CD4-positive, alpha-beta T cell treated with Interleukin-6 at 100 ng/mL for 8 hours (primary cell): ENCODE measurements around the gene ALG2.

ENCODE experiments used
- DNase-seq: peaks from one replicate; pipeline ENCODE4 v3.0.0-alpha.2; 2020; ENCODE audit warnings: mixed read lengths, low spot score

Gene ALG2

GRCh38 chr9:99192786-99193465 is 28.8 kb downstream of the ALG2 start:
- no peak for DNase-seq

- DNase-seq = no peak
Observed at GRCh38 chr9:99190597-99191283, 31.0 kb downstream of the ALG2 start.

- DNase-seq = no peak
Observed at GRCh38 chr9:99189887-99190596, 31.7 kb downstream of the ALG2 start.

GRCh38 chr9:99189186-99189585 is 32.6 kb downstream of the ALG2 start:
- no peak for DNase-seq

GRCh38 chr9:99187311-99187710 is 34.4 kb downstream of the ALG2 start:
- no peak for DNase-seq

GRCh38 chr9:99185934-99186333 is 35.8 kb downstream of the ALG2 start:
- no peak for DNase-seq

- no peak for DNase-seq
Observed at GRCh38 chr9:99185348-99185632, 36.5 kb downstream of the ALG2 start.

GRCh38 chr9:99184475-99185347 is 37.0 kb downstream of the ALG2 start:
- DNase-seq = peak; percentile 63

GRCh38 chr9:99184110-99184474 is 37.6 kb downstream of the ALG2 start:
- no peak for DNase-seq

GRCh38 chr9:99183616-99184015 is 38.1 kb downstream of the ALG2 start:
- DNase-seq = no peak

- DNase-seq = no peak
Observed at GRCh38 chr9:99182356-99182755, 39.4 kb downstream of the ALG2 start.

GRCh38 chr9:99181621-99182020 is 40.1 kb downstream of the ALG2 start:
- no peak for DNase-seq

GRCh38 chr9:99181206-99181605 is 40.5 kb downstream of the ALG2 start:
- no peak for DNase-seq

GRCh38 chr9:99180662-99181061 is 41.1 kb downstream of the ALG2 start:
- DNase-seq = no peak

GRCh38 chr9:99180199-99180598 is 41.5 kb downstream of the ALG2 start:
- DNase-seq = no peak

- no peak for DNase-seq
Observed at GRCh38 chr9:99178912-99179872, 42.5 kb downstream of the ALG2 start.

GRCh38 chr9:99177576-99178366 is 44.0 kb downstream of the ALG2 start:
- no peak for DNase-seq

GRCh38 chr9:99176527-99177013 is 45.2 kb downstream of the ALG2 start:
- DNase-seq = no peak

- no peak for DNase-seq
Observed at GRCh38 chr9:99173570-99174504, 47.9 kb downstream of the ALG2 start.
